Fibroblast of lung (primary cell): ENCODE measurements around the gene RASIP1.

Experiments
- EZH2 ChIP-seq: IDR thresholded peaks from 2 replicates; pipeline ENCODE4 v1.5.1; 2012; ENCODE audit warnings: low read length, control low read depth, mild to moderate bottlenecking; ENCODE audit errors: missing control alignments
- TF ChIP-seq, protein P1 (sequence below), 2 donors: IDR thresholded peaks in 1 of 2; conservative IDR thresholded peaks in 1 of 2; 1 replicate in 1 of 2; 2 replicates in 1 of 2; pipeline ENCODE4 v1.5.1; 2011 to 2012; ENCODE audit warnings: low read length in 2 of 2, control low read depth in 1 of 2, inconsistent platforms in 1 of 2, low read depth in 1 of 2, mild to moderate bottlenecking in 1 of 2

DNA sequence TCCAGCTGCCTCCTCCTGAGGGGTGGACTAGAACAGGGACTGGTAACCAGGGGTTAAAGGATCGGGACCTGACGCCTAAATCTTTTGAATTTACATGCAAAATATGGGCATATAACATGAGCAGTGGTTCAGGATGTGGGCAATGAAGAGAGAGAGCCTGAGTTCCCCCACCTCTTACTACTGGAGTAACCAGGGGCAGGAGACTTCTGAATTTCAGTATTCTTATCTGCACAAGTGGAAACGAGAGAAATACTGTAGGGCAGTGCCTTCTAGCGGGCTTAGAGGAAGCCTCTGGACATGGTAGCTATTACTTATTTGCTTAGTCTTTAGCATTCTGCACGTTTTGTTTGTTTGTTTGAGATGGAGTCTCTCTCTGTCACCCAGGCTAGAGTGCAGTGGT, 44.1 kb upstream of the RASIP1 start:
- TF ChIP-seq, protein P1, sequence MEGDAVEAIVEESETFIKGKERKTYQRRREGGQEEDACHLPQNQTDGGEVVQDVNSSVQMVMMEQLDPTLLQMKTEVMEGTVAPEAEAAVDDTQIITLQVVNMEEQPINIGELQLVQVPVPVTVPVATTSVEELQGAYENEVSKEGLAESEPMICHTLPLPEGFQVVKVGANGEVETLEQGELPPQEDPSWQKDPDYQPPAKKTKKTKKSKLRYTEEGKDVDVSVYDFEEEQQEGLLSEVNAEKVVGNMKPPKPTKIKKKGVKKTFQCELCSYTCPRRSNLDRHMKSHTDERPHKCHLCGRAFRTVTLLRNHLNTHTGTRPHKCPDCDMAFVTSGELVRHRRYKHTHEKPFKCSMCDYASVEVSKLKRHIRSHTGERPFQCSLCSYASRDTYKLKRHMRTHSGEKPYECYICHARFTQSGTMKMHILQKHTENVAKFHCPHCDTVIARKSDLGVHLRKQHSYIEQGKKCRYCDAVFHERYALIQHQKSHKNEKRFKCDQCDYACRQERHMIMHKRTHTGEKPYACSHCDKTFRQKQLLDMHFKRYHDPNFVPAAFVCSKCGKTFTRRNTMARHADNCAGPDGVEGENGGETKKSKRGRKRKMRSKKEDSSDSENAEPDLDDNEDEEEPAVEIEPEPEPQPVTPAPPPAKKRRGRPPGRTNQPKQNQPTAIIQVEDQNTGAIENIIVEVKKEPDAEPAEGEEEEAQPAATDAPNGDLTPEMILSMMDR (conservative IDR thresholded peaks at IDR 0.05 in 1 of 2, IDR thresholded peaks at IDR 0.05 in 1 of 2; ENCODE audit: low read depth in 1 of 2, low read length in 2 of 2), result peak; percentile 23 to 29
- TF ChIP-seq EZH2, result no peak
